GM21717 (cell line): ENCODE measurements around the gene MZB1.
A peak's percentile ranks its signal among the peaks of the same experiment; 100 is the strongest.

ENCODE experiments used
- ATAC-seq: cut with Tn5 transposase; IDR thresholded peaks from one replicate; pipeline ENCODE4 v1.9.1; 2021; ENCODE audit warnings: mild to moderate bottlenecking, moderate library complexity; ENCODE audit not compliant: unreplicated experiment

MZB1 gene, protein sequence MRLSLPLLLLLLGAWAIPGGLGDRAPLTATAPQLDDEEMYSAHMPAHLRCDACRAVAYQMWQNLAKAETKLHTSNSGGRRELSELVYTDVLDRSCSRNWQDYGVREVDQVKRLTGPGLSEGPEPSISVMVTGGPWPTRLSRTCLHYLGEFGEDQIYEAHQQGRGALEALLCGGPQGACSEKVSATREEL

DNA sequence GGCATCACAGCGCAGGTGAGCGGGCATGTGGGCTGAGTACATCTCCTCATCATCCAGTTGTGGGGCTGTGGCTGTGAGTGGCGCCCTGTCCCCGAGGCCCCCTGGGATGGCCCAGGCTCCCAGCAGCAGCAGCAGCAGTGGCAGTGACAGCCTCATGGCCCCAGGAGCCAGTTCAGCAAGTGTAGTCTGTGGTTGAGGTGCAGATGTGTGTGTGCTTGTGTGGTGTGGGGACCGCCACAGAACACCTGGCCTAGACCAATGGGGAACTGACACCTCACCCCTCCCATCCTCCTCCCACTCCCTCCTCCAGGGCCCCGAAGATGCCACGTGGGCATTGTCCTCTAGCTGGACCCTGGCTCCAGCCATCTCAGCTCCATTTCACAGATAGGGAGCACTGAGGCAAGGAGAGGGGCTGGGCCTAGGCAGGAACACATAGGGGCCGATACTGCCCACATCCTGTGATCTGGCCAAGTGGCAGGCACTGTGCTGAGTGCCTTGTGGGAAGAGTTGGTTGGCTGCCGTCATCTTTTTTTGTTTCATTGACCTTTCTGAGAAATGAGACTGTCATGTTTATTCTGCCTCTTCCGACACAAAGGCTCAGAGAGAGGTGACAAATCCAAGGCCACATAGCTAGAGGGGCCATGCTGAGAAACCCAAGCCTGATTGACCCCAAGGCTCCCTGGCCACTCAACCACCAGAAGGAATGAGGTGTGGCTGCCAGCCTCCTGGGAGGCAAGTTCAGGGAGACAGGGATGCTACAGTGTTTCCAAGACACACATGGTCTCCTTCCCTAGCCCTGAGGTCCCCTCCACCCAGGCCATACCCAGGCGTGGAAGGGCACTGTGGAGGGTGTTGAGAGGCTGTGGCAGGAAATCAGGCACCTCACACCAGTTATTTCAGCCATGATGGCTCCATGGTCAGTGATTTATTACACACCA, at the start of gene MZB1:
Gene MZB1 (minus strand): TSS at position 213 of the 938 bp plus-strand sequence. CDS start 57 bp downstream, at position 156.
- peak; percentile 38 for ATAC-seq

DNA sequence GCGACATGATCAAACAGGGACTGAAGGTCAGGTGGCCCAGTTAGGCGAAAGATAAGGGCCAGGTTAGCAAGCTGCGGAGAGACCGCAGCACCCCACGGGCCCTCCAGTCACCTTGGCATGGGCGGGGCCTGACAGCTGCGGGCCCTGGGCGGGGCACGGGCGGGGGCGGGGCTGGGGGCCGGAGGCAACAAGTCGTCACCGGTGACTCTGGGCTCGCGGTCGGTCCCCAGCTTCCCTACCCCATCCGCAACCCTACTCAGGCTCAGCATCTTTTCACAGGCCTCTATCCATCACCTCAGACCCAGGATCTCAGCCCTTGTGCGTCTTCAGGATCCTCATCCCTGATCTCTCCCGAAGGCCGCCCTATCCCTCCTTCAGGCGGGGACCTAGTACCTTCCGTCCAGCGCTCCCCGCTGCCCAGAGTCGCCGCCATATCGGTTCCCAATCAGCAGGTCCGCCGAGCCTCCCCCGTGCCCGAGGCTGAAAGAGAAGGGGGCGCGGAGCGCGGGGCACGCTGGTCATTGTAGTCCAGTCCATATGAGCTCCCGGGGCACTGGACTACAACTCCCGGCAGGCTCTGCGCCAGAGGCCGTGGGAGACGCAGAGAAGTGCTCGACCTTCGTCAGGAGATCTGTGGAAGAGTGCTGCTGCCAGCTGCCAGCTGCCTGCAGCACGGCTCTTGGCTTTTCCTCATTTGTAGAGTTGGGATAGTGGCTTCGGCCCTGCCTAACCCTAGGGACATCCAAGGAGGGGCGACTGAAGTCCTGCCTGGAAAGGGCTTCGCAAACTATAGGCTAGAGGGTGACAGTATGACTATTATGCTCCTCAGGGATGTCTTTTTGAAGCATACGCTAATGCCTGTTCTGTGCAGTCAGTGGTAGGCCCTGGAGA, 49.5 kb upstream of the MZB1 start, which contains the start of gene DNAJC18:
Gene DNAJC18 (minus strand): TSS at position 513 of the 891 bp plus-strand sequence. CDS start 80 bp downstream, at position 433.
- ATAC-seq: peak; percentile 87

DNA sequence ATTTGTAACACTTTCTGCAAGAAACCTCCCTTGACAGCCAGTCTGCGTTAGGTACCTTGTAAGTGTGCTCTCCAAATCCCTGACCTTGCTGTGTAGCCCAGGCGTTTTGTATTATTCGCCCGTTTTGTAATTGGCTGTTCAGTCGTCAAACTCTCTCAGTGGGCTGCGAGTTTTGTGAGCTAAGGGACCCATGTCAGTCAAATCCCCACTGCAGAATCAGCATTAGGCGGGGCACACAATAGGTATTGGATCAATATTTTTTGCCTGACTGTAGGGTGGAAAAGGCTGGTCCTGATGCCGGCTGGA, 48.9 kb upstream of the MZB1 start:
- ATAC-seq: no peak

DNA sequence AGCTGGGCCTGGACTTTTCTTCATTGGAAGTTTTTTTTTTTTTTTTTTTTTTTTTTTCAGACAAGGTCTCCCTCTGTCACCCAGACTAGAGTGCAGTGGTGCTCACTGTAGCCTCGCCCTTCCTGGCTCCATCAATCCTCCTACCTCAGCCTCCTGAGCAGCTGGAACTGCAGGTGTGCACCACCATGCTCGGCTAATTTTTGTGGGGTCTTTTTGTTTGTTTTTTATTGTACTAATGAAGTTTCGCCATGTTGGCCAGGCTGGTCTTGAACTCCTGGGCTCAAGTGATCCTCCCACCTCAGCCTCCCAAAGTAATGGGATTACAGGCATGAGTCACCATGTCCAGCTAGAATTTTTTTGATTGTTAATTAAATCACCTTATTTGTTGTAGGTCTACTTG, 46.0 kb upstream of the MZB1 start:
- ATAC-seq: no peak

DNA sequence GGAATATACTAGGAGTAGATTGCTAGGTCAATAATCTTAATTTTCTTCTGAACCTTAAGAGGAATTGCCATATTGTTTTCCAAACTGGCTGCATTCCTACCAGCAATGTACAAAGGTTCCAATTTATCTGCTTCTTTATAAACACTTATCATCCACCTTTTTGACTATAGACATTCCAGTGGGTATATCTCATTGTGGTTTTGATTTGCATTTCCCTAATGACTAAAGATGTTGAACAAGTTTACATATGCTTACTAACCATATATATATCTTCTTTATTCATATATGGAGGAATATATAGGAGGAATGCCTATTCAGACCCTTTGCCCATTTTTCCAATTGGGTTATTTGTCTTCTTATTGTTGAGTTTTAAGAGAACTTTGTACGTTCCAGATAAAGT, 42.0 kb upstream of the MZB1 start:
- ATAC-seq: no peak

DNA sequence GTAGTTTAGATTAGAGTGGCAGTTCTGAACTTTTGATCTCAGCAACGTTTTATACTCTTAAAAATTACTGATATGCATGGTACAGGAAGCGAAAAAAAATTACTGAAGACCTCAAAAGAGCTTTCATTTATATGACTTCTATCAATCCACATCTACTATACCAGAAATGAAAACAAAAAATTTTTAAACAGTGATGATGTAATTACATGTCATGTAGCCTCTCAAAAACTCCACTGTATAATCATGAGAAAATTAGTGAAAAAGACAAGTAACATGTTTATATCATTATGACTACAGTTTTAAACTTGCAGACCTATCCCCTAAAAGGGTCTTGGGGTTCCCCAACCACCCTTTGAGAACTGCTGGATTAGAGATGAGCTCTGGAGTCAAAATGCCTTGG, 40.3 kb upstream of the MZB1 start:
- ATAC-seq: no peak

DNA sequence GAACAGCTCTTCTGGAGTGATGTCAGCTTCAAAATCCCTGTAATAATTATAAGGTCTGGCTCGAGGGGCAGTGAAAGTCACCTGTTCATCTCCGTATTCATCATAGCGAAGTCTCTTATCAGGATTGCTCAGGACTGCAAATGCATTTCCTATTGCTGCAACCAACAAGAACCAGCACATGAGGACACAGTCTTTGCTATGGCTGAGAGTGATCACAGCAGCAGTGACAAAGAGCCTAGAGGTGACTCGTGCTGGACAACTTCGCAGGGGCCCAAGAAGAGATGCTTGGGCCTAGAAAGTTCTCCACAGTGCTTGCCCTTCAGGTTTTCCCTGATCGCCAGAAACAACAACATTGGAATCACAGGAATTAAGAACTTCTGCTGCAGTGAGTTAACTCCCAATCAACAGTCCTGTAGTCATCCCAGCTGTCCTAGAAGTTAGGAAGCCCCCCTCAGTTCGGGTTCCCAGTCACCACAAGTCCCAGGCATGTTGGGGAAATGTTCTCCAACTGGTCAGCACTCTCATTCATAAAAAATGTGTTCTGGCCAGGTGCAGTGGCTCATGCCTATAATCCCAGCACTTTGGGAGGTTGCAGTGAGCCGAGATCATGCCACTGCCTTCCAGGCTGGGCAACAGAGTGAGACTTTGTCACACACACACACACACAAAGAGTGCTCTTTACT, 36.6 kb upstream of the MZB1 start:
- no peak for ATAC-seq

DNA sequence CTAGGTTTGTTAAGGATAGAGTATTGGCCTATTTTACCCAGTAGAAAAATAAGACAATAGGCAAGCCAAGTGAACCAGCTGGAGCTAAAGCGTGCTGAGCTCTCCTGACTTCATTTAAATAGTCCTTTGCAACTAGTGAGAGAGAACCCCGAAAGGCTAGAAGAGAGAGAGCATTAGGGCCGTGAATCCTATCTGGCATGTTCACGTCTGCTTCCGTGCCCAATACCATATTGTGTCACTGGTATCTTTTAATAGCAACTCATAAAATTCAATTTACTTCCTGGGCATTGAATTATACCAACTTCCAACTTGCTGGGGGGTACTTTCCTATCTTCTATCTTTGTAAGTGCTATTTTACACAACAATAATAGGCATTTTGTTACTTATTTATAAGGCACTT, 35.8 kb upstream of the MZB1 start:
- no peak for ATAC-seq

DNA sequence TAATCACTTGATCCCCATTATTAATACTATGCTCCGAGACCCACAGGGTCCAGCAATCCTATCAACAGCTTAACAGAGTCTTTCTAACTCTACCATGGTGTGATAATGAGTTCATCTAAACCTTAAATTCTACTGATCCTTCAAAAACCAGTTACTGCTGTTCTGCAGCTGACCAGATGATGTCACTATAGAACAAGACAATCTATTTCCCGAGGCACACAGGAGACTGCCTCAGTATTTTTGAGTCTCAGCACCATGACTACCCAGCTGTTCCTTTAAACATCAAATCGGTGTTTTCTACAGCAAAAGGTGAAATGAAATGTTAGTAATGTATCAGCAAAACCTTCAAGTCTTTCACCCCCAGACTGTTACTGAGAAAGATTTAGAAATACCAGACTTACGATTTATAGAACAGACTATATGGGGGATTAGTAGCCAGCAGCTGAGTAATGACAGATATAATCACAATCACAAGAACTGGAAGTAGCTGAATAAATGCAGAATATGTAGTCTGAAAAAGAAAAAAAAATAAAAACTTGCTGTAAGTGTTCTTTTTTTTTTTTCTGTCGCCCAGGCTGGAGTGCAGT, 32.7 kb upstream of the MZB1 start:
- no peak for ATAC-seq

DNA sequence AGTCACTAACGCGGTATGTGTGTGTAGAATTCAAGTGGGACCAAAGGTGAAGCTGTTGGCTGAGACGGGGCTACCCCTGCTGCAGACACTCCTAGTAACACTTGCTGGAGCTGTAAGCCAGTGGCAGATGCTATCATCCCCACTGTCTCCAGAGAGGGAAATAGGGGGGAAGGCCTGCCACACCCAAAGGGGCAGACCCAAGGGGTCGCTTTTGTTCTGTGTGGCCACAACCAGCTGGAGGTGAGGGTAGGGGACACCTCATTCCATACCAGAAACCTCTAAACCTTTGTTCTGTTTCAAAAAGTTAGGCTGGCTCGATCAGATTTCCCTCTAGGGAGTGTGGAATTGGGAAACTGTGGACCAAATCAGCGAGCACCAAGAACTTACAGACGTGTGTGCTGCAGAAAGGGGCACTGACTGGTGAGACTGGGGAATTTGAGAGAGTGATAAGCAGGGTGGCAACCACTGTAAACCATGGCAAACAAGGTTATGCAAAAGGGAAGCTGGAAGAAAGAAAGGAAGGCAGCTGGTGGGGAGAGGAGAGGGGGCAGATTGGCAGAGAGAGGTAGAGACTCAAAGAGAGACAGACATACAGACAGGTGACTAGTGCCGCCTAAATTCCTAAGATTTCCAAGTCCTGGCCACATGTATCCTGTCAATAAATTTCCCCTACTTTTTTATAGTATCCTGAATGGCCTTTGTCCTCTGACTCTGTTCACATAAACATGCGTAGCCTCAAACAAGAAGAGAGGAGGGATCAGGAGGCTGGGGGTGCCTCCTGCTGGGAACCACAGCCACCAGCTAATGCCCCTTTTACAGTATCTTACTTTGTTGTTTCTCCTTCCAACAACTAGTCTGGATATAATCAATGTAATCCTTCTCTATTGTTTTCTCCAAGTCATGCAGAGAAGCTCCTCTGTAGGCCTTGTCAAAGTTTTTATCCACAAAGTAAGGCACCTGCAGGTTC, 29.8 kb upstream of the MZB1 start:
- no peak for ATAC-seq

DNA sequence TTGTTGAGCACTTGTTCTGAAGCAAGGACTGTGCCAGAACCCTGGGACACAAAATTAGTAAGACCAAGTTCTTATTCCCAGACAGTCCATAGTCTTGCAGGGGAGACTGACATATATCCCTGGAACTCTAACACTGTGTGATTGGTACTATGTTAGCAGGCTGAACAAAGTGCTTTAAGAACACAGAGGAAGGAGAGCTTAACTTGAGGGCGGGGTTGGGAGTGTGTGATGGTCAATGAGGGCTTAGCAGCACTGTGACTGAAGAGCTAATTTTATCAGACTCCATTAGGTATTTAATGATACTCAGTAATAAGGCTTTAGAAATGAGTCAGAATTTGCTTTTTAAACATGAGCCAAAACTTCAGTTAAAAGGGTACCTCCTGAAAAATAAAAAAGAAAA, 29.1 kb upstream of the MZB1 start:
- no peak for ATAC-seq

DNA sequence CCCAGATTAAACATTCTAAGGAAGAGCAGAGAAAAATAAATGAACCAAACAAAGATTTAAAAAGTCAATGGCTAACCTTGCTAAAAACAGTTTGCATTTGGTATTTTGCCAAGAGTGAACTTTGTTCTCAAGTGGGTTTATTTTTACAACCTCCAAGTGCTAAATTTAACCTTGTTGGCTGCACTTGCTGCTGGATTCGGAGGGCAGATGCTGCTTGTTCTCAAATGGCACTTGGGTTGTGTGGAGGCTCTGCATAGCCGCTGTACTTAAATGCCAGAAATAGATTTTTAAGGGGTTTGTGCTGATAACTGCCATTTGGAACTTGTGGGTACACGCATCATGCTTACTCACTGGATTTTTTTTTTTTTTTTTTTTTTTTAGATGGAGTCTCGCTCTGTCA, 27.5 kb upstream of the MZB1 start:
- no peak for ATAC-seq

DNA sequence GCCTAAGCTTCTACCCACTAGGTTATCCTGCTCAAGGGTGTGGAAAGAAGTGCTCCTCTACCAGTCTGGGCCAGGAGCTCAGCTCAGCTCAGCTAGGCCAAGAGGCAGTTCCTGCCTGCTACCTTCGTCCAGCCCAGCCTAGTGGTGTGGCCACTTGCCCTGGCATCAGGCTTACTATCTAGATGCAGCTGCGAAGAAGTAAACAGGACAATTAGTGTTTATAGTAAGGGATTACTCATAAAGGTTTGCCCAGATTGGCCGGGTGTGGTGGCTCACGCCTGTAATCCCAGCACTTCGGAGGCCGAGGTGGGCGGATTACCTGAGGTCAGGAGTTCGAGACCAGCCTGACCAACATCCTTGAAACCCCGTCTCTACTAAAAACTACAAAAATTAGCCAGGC, 26.9 kb upstream of the MZB1 start:
- ATAC-seq: no peak

DNA sequence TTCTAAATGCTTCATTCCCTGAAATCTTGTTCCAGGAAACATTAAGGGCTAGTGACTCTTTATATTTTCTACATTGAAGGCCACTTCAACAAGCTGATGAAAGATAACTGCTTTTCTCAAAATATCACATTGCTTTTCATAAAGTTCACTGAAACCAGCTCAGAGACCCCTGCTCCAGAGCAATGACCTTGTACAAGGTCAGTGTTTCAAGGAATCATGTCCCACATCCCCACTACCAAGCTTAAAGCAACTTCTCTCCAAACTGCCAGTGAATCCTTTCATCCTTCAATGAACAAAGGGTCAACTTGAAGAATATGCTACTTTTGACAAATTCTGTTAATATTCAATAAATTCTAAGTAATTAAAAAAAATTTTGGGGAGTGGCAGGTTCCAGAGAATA, 26.2 kb upstream of the MZB1 start:
- ATAC-seq: no peak

DNA sequence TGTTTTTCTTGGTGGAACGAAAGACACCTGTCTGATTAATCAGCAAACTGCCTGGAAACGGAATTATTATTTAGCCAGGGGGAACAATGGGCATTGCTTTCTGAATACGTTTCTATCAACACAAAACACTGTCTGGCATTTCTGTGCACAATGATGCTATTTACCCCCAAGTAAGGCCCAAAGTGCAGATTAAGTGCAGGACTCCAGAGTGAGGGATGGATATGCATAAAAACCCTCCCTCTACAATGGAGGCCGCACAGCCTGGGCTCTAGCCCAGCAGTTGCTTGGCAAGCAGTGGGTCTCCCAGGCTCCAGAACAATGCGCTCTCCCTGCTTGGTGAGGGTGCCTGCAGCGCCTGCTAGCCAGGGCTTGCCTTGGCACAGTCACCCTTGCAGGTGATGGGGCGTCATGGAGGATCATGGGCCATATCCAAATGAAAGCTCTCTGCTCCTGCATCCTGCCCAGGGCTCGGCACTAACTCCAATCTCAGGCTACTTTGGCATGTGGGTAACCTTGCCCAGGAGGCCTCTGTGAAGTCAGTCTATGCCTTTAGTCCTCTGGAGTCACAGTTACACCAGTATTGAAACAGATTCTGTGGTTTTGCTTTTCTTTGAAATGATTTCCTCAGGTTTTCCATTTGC, 25.6 kb upstream of the MZB1 start:
- no peak for ATAC-seq

DNA sequence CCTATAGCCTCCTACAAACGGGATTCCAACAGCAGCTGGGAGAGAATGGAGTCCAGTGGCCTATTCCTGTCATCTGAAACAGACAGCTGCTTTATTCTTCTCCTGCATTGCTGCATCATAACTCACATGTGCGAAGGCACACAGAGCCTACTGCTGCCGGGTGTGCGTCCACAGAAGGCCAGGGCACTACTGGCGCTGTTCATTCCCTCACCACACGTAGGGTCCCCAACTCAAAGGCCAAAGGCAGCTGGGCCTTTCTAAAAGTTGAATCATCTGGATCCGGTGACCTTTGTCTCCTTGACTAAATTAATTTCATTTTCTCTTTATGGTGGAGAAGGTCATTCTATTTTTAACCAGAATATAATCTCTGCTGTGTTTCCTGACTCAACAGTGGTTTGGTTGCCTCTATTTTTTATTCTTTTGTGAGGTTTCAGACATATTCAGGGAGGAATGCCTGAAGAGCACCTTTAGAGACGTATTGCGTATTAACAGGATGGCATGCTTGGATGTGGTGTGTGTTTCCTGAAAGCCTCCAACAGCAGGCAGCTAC, 24.9 kb upstream of the MZB1 start:
- no peak for ATAC-seq

DNA sequence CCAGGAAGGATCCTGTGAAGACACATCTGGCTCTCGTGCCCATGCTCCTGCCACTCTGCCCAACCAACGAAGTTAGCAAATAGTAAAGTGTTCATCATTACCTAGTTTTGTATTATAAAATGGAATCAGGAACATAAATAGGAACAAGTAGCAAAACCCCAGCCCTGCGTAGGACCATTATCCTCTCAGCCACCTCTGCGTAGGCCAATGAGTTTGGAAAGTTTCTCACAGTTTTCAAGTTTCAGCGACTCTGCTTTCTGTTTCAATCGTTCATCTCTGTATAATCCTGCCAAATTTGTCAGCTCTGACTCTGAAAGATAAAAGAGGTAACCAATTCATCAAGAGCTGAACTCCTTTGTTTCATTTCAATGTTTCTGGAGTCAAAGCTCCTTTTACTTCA, 24.2 kb upstream of the MZB1 start:
- ATAC-seq: no peak

DNA sequence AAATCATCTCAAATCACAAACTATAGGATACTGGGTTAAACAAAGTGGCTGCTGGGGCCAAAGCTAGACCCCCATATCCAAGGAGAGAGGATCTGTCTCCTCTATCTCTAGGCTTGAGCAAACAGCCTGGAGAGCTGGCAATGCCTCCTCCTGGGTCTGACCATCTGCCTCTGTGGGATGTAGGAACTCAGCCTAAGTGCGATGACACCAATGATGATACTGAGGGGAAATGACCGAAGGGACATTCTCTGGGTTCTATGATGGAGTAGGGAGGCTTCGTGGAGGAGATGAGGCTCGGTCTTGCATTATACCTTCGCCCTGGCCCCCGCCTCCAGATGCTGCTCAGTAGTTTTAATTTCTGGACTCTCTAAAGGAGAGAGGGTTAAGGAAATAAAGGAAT, 23.4 kb upstream of the MZB1 start:
- no peak for ATAC-seq
